Ishikawa (cell line): ENCODE measurements around the gene GPR17.

Source experiments
- CEBPB ChIP-seq: IDR thresholded peaks from 2 replicates; pipeline ENCODE4 v1.6.1; 2012
- CREB1 ChIP-seq: IDR thresholded peaks from 2 replicates; pipeline ENCODE4 v1.6.1; 2012; ENCODE audit warnings: low read depth
- EGR1 ChIP-seq: IDR thresholded peaks from 2 replicates; pipeline ENCODE4 v1.6.1; 2012
- EP300 ChIP-seq: IDR thresholded peaks from 2 replicates; pipeline ENCODE4 v1.6.1; 2012; ENCODE audit warnings: borderline replicate concordance
- FOXM1 ChIP-seq: IDR thresholded peaks from 2 replicates; pipeline ENCODE4 v1.6.1; 2012; ENCODE audit warnings: low read depth, borderline replicate concordance
- MAX ChIP-seq: IDR thresholded peaks from 2 replicates; pipeline ENCODE4 v1.6.1; 2012
- NFIC ChIP-seq: IDR thresholded peaks from 2 replicates; pipeline ENCODE4 v1.6.1; 2012
- RAD21 ChIP-seq: IDR thresholded peaks from 2 replicates; pipeline ENCODE4 v1.6.1; 2012; ENCODE audit warnings: low read depth
- REST ChIP-seq: IDR thresholded peaks from 2 replicates; pipeline ENCODE4 v1.6.1; 2012; ENCODE audit warnings: low read depth, mild to moderate bottlenecking
- TAF1 ChIP-seq: IDR thresholded peaks from 2 replicates; pipeline ENCODE4 v1.6.1; 2012; ENCODE audit warnings: low read depth, mild to moderate bottlenecking
- TCF12 ChIP-seq: IDR thresholded peaks from 2 replicates; pipeline ENCODE4 v1.6.1; 2012; ENCODE audit warnings: low read depth
- TEAD4 ChIP-seq: IDR thresholded peaks from 2 replicates; pipeline ENCODE4 v1.6.1; 2012
- YY1 ChIP-seq: IDR thresholded peaks from 2 replicates; pipeline ENCODE4 v1.6.1; 2012; ENCODE audit warnings: low read depth
- ZBTB7A ChIP-seq: IDR thresholded peaks from 2 replicates; pipeline ENCODE4 v1.6.1; 2012; ENCODE audit warnings: low read depth
- TF ChIP-seq, protein P1 (sequence below): IDR thresholded peaks from 2 replicates; pipeline ENCODE4 v1.6.1; 2012

Gene GPR17

DNA sequence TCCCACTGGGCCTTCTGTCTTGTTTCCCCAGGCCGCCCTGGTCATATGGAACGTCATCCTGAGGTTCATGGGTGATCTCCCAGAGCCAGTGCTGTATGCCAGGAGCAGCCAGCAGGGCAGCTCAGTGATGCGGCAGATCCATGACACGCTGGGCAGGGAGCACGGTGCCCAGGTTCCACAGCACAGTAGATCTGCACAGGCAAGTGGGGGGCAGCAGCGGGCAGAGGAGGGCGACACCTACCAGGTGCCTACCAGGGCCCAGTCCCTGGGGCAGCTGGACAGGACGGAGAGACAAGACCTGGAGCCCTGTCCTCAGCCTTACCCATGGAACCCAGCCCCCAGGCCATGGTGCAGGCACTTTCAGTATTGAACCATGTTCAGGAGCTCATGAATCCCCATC, 36.1 kb upstream of the GPR17 start:
- TF ChIP-seq CREB1 (no peak), TAF1 (no peak), CEBPB (no peak), REST (no peak), EGR1 (no peak), ZBTB7A (no peak), EP300 (no peak)
- TF ChIP-seq, protein P1, sequence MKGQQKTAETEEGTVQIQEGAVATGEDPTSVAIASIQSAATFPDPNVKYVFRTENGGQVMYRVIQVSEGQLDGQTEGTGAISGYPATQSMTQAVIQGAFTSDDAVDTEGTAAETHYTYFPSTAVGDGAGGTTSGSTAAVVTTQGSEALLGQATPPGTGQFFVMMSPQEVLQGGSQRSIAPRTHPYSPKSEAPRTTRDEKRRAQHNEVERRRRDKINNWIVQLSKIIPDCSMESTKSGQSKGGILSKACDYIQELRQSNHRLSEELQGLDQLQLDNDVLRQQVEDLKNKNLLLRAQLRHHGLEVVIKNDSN: no peak

DNA sequence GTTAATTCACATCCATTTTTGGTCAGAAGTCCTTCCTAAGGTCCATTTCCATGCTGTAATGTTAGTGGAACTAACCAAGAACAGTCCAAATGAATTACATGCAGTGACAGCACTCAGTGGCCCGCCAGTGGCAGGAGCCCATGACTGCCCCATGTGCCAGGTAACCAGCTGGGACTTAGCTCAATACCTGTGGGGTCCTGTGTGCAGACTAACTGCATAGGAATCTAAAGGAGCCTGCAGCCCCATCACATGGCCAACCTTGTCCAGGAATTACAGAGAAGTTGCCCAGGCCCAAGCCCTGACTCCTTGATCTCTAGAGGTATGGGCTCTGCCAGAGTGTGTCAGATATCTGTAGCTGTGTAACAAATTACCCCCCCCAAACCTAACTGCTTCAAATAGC, 35.4 kb upstream of the GPR17 start:
- TF ChIP-seq ZBTB7A (no peak), RAD21 (no peak), YY1 (no peak), MAX (no peak), TCF12 (no peak), CREB1 (no peak), TAF1 (no peak), FOXM1 (no peak), NFIC (no peak), EGR1 (no peak), CEBPB (no peak), EP300 (no peak)
- TF ChIP-seq, protein P1: no peak

- TF ChIP-seq TEAD4: no peak
- no peak for TF ChIP-seq FOXM1
- TF ChIP-seq ZBTB7A: no peak
- no peak for TF ChIP-seq REST
- no peak for TF ChIP-seq TCF12
- TF ChIP-seq RAD21: no peak
- no peak for TF ChIP-seq CREB1
- TF ChIP-seq NFIC: no peak
- no peak for TF ChIP-seq EGR1
- TF ChIP-seq TAF1: no peak
- TF ChIP-seq EP300: no peak
- TF ChIP-seq YY1: no peak
- TF ChIP-seq, protein P1: no peak
- no peak for TF ChIP-seq MAX
- no peak for TF ChIP-seq CEBPB
Measured at GRCh38 chr2:127611076-127611925, 34.7 kb upstream of the GPR17 start.

GRCh38 chr2:127612111-127612822, 33.7 kb upstream of the GPR17 start:
- no peak for TF ChIP-seq CEBPB
- no peak for TF ChIP-seq REST
- no peak for TF ChIP-seq CREB1
- TF ChIP-seq TEAD4: no peak
- TF ChIP-seq EP300: no peak
- no peak for TF ChIP-seq RAD21
- TF ChIP-seq EGR1: no peak
- TF ChIP-seq, protein P1: no peak
- no peak for TF ChIP-seq NFIC
